Measurements from ENCODE around the gene DNAH17. TPM values are rescaled to one million over a fixed set of nuclear protein-coding genes. Genes with fewer than 3 reads are reported as not detected.

Gene DNAH17
- polyA plus RNA-seq, 3 donors, result 0.01 to 0.51 (median 0.11) TPM

GRCh38 chr17:78416791-78417530 lies 160.2 kb downstream of the DNAH17 start:
- Histone ChIP-seq H3K4me3 (replicated peaks in 1 of 3; ENCODE audit: low read depth in 2 of 3, low read length in 3 of 3) (peak overlapping the region in 1 of 3 experiments; percentile 27), H3K9me3 (replicated peaks in 1 of 2; ENCODE audit: control insufficient read depth in 1 of 2, insufficient read depth in 1 of 2, low read length in 2 of 2) (no peaks in the 10 kb centered on the region), H3K27ac (ENCODE audit: low read depth in 1 of 2, low read length in 2 of 2) (peak overlapping the region; percentile 87 to 92), H2AFZ (ENCODE audit: insufficient read depth, low read depth, low read length, poor library complexity, severe bottlenecking) (no peak overlapping the region), H3K9ac (ENCODE audit: insufficient read depth, low read length, poor library complexity, severe bottlenecking) (peak overlapping the region; percentile 63), H3K79me2 (ENCODE audit: insufficient read depth, low read length) (peaks cover 56% of the 10 kb centered on the region), H3K4me2 (replicated peaks; ENCODE audit: extremely low read depth, low read length, poor library complexity, severe bottlenecking) (peak overlapping the region; percentile 51), H3K27me3 (ENCODE audit: control insufficient read depth in 2 of 2, insufficient read depth in 2 of 2, low read length in 2 of 2) (no peaks in the 10 kb centered on the region), H3K36me3 (replicated peaks in 1 of 2; ENCODE audit: control insufficient read depth in 1 of 2, insufficient read depth in 2 of 2, low read length in 2 of 2) (peaks cover 36 to 45% of the 10 kb centered on the region in 2 donors), H3K4me1 (ENCODE audit: control insufficient read depth in 1 of 2, insufficient read depth in 2 of 2, low read length in 2 of 2) (peaks cover 59 to 63% of the 10 kb centered on the region in 2 donors), H4K20me1 (ENCODE audit: insufficient read depth, low read length) (no peaks in the 10 kb centered on the region)
- intact Hi-C loops (cut with micrococcal nuclease), result loop anchor here in 1 of 2 donors (2.0 to 5.0 kb wide), 2 partner anchors 28 to 130 kb away; no protein-coding TSS in a partner anchor
- Mint-ChIP-seq H3K9me3 (peaks cover 0 to 4% (median 0%) of the 10 kb centered on the region in 7 donors), H3K4me3 (peak overlapping the region; percentile 48 to 68), H3K27ac (peak overlapping the region; percentile 97 to 100 (median 98)), H3K27me3 (ENCODE audit: low read depth in 3 of 3) (no peaks in the 10 kb centered on the region), H3K36me3 (peaks cover 83 to 90% of the 10 kb centered on the region in 2 donors), H3K4me1 (peaks cover 65% of the 10 kb centered on the region)
- DNase-seq, result peak; percentile 80 to 88 (median 88)
- TF ChIP-seq, protein P1, sequence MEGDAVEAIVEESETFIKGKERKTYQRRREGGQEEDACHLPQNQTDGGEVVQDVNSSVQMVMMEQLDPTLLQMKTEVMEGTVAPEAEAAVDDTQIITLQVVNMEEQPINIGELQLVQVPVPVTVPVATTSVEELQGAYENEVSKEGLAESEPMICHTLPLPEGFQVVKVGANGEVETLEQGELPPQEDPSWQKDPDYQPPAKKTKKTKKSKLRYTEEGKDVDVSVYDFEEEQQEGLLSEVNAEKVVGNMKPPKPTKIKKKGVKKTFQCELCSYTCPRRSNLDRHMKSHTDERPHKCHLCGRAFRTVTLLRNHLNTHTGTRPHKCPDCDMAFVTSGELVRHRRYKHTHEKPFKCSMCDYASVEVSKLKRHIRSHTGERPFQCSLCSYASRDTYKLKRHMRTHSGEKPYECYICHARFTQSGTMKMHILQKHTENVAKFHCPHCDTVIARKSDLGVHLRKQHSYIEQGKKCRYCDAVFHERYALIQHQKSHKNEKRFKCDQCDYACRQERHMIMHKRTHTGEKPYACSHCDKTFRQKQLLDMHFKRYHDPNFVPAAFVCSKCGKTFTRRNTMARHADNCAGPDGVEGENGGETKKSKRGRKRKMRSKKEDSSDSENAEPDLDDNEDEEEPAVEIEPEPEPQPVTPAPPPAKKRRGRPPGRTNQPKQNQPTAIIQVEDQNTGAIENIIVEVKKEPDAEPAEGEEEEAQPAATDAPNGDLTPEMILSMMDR (IDR thresholded peaks at IDR 0.05), result no peak
- WGBS (ENCODE audit: insufficient coverage), result 50% methylated on average over 9 of the region's 15 CpGs

DNA sequence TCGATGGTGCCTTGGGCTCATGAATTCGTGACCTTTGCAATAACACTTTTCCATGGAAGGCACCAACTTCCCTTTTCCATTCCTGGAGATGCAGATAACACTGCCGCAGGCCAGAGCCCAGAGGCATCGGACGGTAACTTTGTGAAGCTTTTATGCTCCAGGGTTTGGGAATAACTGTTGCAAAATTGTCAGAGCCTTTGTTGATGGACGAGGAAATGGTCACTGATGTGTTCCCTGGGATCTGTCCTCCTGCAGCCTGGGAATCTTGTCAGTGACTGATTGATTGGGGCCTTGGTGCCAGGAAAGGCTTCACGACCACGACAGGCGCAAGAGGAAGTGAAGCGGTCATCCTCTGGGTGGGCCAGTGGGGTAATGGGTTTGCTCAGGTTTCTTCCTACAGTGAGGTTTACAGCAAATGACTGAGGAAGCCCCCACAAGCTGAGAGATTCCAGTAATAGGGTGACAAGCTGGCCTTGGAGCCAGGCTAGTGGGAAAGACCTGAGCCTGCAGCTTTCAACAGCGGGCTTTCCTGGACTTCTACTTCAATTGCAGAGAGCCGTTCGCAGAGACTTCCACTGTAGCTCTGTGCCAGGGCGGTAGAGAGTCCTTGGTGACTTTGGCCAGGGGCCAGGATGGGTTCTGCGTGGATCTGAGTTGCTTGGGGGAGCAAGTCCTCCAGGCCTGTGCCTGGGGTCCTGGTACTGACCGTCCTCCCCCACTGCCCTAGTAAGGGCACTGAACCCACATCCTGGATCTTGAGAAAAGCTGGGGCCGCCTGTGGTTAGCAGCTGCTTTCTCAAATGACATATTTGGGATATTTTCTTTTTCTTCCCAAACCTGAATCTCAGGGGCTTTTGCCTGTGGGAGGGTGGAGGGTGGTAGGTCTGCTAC lies 161.1 kb downstream of the DNAH17 start:
- peak overlapping the region; percentile 63 for H3K9ac ChIP-seq (ENCODE audit: insufficient read depth, low read length, poor library complexity, severe bottlenecking)
- H4K20me1 ChIP-seq (ENCODE audit: insufficient read depth, low read length), result no peaks in the 10 kb centered on the region
- H3K36me3 ChIP-seq (replicated peaks in 1 of 2; ENCODE audit: control insufficient read depth in 1 of 2, insufficient read depth in 2 of 2, low read length in 2 of 2), result peaks cover 31 to 38% of the 10 kb centered on the region in 2 donors
- H3K4me3 ChIP-seq (replicated peaks in 1 of 3; ENCODE audit: low read depth in 2 of 3, low read length in 3 of 3), result peak overlapping the region in 1 of 3 experiments; percentile 27
- DNase-seq, result peak in 2 of 3 donors; percentile 17 to 37
- no peaks in the 10 kb centered on the region for H3K9me3 ChIP-seq (replicated peaks in 1 of 2; ENCODE audit: control insufficient read depth in 1 of 2, insufficient read depth in 1 of 2, low read length in 2 of 2)
- intact Hi-C loops (cut with micrococcal nuclease), result loop anchor here in 1 of 2 donors (2.0 to 5.0 kb wide), 2 partner anchors 27 to 129 kb away; no protein-coding TSS in a partner anchor
- H3K4me2 ChIP-seq (replicated peaks; ENCODE audit: extremely low read depth, low read length, poor library complexity, severe bottlenecking), result peak overlapping the region; percentile 51
- H3K4me1 Mint-ChIP-seq, result peaks cover 69% of the 10 kb centered on the region
- H3K36me3 Mint-ChIP-seq, result peaks cover 80 to 90% of the 10 kb centered on the region in 2 donors
- H2AFZ ChIP-seq (ENCODE audit: insufficient read depth, low read depth, low read length, poor library complexity, severe bottlenecking), result no peak overlapping the region
- no peaks in the 10 kb centered on the region for H3K27me3 ChIP-seq (ENCODE audit: control insufficient read depth in 2 of 2, insufficient read depth in 2 of 2, low read length in 2 of 2)
- peaks cover 65% of the 10 kb centered on the region for H3K79me2 ChIP-seq (ENCODE audit: insufficient read depth, low read length)
- H3K27ac Mint-ChIP-seq, result peak overlapping the region; percentile 97 to 100 (median 98)
- H3K27ac ChIP-seq (ENCODE audit: low read depth in 1 of 2, low read length in 2 of 2), result peak overlapping the region; percentile 87 to 92
- H3K27me3 Mint-ChIP-seq (ENCODE audit: low read depth in 3 of 3), result no peaks in the 10 kb centered on the region
- 41% methylated on average over 10 of the region's 17 CpGs for WGBS (ENCODE audit: insufficient coverage)
- peaks cover 65 to 67% of the 10 kb centered on the region in 2 donors for H3K4me1 ChIP-seq (ENCODE audit: control insufficient read depth in 1 of 2, insufficient read depth in 2 of 2, low read length in 2 of 2)
- H3K4me3 Mint-ChIP-seq, result peak overlapping the region in 1 of 2 donors; percentile 16
- H3K9me3 Mint-ChIP-seq, result peaks cover 0 to 4% (median 0%) of the 10 kb centered on the region in 7 donors
- TF ChIP-seq, protein P1 (IDR thresholded peaks at IDR 0.05), result no peak

Data from CD14-positive monocyte (primary cell).